Measurements from ENCODE around the gene OGFRL1. TPM values are rescaled to one million over a fixed set of nuclear protein-coding genes. Genes with fewer than 3 reads are reported as not detected.

The OGFRL1 gene
- total RNA-seq, 1 experiment from 2014 or later, result 5.4 TPM

DNA sequence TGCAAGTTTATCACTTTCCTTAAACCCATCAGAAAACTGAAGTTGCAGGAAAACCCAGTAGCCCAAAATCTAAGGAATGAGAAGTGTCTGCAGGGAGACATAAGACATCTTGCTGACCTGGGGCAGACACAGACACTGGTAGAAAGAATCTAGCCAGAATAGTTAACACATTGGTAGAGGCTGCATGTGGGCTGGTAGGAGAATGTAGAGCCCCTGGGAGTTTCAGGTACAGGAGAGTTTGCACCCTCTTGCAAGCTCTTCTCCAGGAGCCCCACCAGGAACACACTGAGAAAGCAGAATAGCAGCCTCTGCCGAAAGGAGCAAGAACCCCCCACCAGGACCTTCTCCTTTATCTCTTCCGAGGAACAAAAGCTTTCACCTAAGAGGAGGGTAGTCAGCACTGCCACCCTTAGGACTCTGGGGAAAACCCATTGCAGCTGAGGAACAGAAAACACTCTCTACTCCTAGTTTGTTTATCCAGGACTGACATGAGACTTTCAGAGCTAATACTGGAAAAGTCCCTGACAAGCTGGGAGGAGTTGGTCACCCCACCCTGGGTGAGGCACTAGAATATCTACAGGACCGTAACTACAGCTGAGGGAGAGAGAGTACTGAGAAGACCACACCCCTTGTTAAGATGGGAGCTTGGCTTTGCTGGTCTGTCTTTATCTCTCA is 10.5 kb upstream of the OGFRL1 start:
- Mint-ChIP-seq H3K4me1 (peaks cover 4% of the 10 kb centered on the region), H3K9me3 (peaks cover 11% of the 10 kb centered on the region), H3K27ac (no peak overlapping the region), H3K4me3 (no peak overlapping the region), H3K36me3 (peaks cover 4% of the 10 kb centered on the region), H3K27me3 (ENCODE audit: low read depth) (no peaks in the 10 kb centered on the region)
- ATAC-seq (peak; percentile 43; the same call in 1 of the 2 replicates), DNase-seq (ENCODE audit: low spot score) (no peak)
- ChIA-PET POLR2A (interaction anchor here (0.6 to 0.7 kb wide), 2 partner anchors 10 to 926 kb away, joined by 3 read pairs; no protein-coding TSS in a partner anchor), CTCF (interaction anchor here (1.2 kb wide), 1 partner anchor 10 kb away, joined by 5 read pairs; the partner anchor contains the start of gene OGFRL1)
- TF ChIP-seq SP1 (CRISPR knock-in tag; conservative IDR thresholded peaks at IDR 0.05), result no peak
- TF ChIP-seq GTF2I (CRISPR knock-in tag; conservative IDR thresholded peaks at IDR 0.05), result no peak
- no peak for TF ChIP-seq FOXJ3 (CRISPR knock-in tag; IDR thresholded peaks at IDR 0.05; ENCODE audit: borderline replicate concordance)
- TF ChIP-seq TP53 (CRISPR knock-in tag; IDR thresholded peaks at IDR 0.05), result no peak

DNA sequence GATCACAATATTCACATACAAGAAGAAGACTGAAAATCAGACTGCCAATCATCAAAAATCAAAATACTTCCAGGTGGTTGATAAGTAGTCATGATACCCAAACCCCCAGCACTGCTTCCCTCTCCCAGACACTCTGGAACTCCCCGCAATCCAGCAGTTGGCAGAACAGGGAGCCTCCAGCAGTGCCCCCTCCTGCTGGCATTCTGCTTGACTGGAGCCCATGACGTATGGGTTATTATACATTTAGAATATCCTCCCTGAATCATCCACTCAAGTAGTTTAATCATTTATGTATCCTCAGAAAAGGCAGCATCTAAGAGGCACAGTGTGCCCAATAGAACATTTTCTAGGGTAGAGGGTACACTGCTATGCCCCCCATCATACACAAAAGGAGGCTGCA is 9.3 kb upstream of the OGFRL1 start:
- no peak for ATAC-seq
- H3K27ac Mint-ChIP-seq, result no peak overlapping the region
- H3K36me3 Mint-ChIP-seq, result no peaks in the 10 kb centered on the region
- TF ChIP-seq ESRRA (CRISPR knock-in tag; IDR thresholded peaks at IDR 0.05; ENCODE audit: borderline replicate concordance) (no peak), TEAD1 (CRISPR knock-in tag; IDR thresholded peaks at IDR 0.05) (no peak), HMGA2 (CRISPR knock-in tag; IDR thresholded peaks at IDR 0.05) (no peak), NFYB (CRISPR knock-in tag; conservative IDR thresholded peaks at IDR 0.05; ENCODE audit: low read depth) (no peak), KAT7 (CRISPR knock-in tag; IDR thresholded peaks at IDR 0.05; ENCODE audit: borderline replicate concordance) (no peak), NR2C2 (CRISPR knock-in tag; IDR thresholded peaks at IDR 0.05) (no peak), GABPB1 (CRISPR knock-in tag; IDR thresholded peaks at IDR 0.05) (no peak), ELF4 (CRISPR knock-in tag; IDR thresholded peaks at IDR 0.05; ENCODE audit: low read depth) (no peak), ZNF423 (CRISPR knock-in tag; IDR thresholded peaks at IDR 0.05) (no peak), ETV6 (CRISPR knock-in tag; IDR thresholded peaks at IDR 0.05) (no peak), FOXJ3 (CRISPR knock-in tag; IDR thresholded peaks at IDR 0.05; ENCODE audit: borderline replicate concordance) (no peak), FOXK1 (CRISPR knock-in tag; IDR thresholded peaks at IDR 0.05) (no peak)
- TF ChIP-seq, protein P1, sequence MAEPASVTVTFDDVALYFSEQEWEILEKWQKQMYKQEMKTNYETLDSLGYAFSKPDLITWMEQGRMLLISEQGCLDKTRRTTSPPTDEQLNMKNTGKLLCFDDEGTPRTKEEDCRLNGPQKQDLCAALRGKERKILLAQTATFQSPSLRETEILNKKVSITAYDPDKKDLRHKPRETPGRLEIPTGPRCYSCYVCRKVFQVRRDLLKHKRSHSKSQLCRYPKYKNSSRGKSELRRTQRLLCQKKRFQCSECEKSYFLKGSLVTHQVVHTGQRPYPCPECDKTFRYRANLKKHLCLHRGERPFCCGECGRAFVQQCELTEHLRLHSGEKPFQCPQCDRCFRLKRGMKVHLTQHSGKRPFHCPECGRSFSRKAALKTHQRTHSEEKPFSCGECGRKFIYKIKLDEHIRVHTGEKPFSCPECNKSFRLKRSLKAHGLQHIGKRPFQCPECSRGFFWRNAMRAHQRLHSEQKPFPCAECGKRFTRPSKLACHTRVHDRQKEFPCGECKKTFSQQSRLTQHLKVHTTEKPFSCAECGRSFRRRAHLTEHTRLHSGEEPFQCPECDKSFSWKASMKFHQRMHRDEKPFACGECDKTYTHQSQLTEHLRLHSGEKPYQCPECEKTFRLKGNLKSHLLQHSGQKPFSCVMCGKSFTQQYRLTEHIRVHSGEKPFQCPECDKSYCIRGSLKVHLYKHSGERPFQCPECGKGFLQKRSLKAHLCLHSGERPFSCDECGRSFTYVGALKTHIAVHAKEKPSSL (CRISPR knock-in tag; conservative IDR thresholded peaks at IDR 0.05), result no peak
- TF ChIP-seq, protein P2, sequence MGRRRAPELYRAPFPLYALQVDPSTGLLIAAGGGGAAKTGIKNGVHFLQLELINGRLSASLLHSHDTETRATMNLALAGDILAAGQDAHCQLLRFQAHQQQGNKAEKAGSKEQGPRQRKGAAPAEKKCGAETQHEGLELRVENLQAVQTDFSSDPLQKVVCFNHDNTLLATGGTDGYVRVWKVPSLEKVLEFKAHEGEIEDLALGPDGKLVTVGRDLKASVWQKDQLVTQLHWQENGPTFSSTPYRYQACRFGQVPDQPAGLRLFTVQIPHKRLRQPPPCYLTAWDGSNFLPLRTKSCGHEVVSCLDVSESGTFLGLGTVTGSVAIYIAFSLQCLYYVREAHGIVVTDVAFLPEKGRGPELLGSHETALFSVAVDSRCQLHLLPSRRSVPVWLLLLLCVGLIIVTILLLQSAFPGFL (CRISPR knock-in tag; IDR thresholded peaks at IDR 0.05; ENCODE audit: borderline replicate concordance), result no peak
- TF ChIP-seq, protein P3, sequence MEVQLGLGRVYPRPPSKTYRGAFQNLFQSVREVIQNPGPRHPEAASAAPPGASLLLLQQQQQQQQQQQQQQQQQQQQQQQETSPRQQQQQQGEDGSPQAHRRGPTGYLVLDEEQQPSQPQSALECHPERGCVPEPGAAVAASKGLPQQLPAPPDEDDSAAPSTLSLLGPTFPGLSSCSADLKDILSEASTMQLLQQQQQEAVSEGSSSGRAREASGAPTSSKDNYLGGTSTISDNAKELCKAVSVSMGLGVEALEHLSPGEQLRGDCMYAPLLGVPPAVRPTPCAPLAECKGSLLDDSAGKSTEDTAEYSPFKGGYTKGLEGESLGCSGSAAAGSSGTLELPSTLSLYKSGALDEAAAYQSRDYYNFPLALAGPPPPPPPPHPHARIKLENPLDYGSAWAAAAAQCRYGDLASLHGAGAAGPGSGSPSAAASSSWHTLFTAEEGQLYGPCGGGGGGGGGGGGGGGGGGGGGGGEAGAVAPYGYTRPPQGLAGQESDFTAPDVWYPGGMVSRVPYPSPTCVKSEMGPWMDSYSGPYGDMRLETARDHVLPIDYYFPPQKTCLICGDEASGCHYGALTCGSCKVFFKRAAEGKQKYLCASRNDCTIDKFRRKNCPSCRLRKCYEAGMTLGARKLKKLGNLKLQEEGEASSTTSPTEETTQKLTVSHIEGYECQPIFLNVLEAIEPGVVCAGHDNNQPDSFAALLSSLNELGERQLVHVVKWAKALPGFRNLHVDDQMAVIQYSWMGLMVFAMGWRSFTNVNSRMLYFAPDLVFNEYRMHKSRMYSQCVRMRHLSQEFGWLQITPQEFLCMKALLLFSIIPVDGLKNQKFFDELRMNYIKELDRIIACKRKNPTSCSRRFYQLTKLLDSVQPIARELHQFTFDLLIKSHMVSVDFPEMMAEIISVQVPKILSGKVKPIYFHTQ (CRISPR knock-in tag; IDR thresholded peaks at IDR 0.05), result no peak
- TF ChIP-seq, protein P4, sequence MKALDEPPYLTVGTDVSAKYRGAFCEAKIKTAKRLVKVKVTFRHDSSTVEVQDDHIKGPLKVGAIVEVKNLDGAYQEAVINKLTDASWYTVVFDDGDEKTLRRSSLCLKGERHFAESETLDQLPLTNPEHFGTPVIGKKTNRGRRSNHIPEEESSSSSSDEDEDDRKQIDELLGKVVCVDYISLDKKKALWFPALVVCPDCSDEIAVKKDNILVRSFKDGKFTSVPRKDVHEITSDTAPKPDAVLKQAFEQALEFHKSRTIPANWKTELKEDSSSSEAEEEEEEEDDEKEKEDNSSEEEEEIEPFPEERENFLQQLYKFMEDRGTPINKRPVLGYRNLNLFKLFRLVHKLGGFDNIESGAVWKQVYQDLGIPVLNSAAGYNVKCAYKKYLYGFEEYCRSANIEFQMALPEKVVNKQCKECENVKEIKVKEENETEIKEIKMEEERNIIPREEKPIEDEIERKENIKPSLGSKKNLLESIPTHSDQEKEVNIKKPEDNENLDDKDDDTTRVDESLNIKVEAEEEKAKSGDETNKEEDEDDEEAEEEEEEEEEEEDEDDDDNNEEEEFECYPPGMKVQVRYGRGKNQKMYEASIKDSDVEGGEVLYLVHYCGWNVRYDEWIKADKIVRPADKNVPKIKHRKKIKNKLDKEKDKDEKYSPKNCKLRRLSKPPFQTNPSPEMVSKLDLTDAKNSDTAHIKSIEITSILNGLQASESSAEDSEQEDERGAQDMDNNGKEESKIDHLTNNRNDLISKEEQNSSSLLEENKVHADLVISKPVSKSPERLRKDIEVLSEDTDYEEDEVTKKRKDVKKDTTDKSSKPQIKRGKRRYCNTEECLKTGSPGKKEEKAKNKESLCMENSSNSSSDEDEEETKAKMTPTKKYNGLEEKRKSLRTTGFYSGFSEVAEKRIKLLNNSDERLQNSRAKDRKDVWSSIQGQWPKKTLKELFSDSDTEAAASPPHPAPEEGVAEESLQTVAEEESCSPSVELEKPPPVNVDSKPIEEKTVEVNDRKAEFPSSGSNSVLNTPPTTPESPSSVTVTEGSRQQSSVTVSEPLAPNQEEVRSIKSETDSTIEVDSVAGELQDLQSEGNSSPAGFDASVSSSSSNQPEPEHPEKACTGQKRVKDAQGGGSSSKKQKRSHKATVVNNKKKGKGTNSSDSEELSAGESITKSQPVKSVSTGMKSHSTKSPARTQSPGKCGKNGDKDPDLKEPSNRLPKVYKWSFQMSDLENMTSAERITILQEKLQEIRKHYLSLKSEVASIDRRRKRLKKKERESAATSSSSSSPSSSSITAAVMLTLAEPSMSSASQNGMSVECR (CRISPR knock-in tag; IDR thresholded peaks at IDR 0.05; ENCODE audit: borderline replicate concordance), result no peak
- peaks cover 7% of the 10 kb centered on the region for H3K9me3 Mint-ChIP-seq
- H3K4me3 Mint-ChIP-seq, result no peak overlapping the region
- no peaks in the 10 kb centered on the region for H3K27me3 Mint-ChIP-seq (ENCODE audit: low read depth)
- DNase-seq (ENCODE audit: low spot score), result no peak
- CTCF ChIA-PET, result no interaction called here
- POLR2A ChIA-PET, result no interaction called here
- peaks cover 6% of the 10 kb centered on the region for H3K4me1 Mint-ChIP-seq

Measured in WTC11 (cell line).